Astrocyte (in vitro differentiated cells and primary cell): ENCODE results near the gene MOV10. TPM values are rescaled to one million over a fixed set of nuclear protein-coding genes. Genes with fewer than 3 reads are reported as not detected.

Experiments used
- DNase-seq: peaks from one replicate; pipeline ENCODE4 v3.0.0-alpha.2; 2010; ENCODE audit warnings: low read depth
- FAIRE-seq: peaks from 2 replicates; lab custom pipeline; 2011; peaks lifted over from hg19 to GRCh38; lab: Jason Lieb, UNC
- H2AFZ ChIP-seq: 2 replicates; pipeline ENCODE4 v1.6.0; 2012; ENCODE audit warnings: low read depth, low read length, inconsistent platforms
- H3K27ac ChIP-seq: 2 replicates; pipeline ENCODE4 v1.5.1; 2011; ENCODE audit warnings: low read depth, low read length, inconsistent platforms
- H3K27me3 ChIP-seq: 2 replicates; pipeline ENCODE4 v1.6.0; 2011; ENCODE audit warnings: low read length, inconsistent platforms; ENCODE audit not compliant: insufficient read depth
- H3K36me3 ChIP-seq: 2 replicates; pipeline ENCODE4 v1.5.1; 2011; ENCODE audit warnings: low read length, inconsistent platforms; ENCODE audit not compliant: insufficient read depth
- H3K4me1 ChIP-seq: 2 replicates; pipeline ENCODE4 v1.5.1; 2011; ENCODE audit warnings: low read length, inconsistent platforms; ENCODE audit not compliant: insufficient read depth
- H3K4me2 ChIP-seq: 2 replicates; pipeline ENCODE4 v1.6.0; 2012; ENCODE audit warnings: low read length, inconsistent platforms
- H3K4me3 ChIP-seq: 2 replicates; pipeline ENCODE4 v1.5.1; 2011; ENCODE audit warnings: low read depth, mild to moderate bottlenecking, low read length, inconsistent platforms; ENCODE audit not compliant: insufficient read depth
- H3K79me2 ChIP-seq: 2 replicates; pipeline ENCODE4 v1.6.0; 2012; ENCODE audit warnings: mild to moderate bottlenecking, low read length, inconsistent platforms; ENCODE audit not compliant: insufficient read depth
- H3K9ac ChIP-seq: 2 replicates; pipeline ENCODE4 v1.6.0; 2012; ENCODE audit warnings: mild to moderate bottlenecking, low read length, inconsistent platforms
- H3K9me3 ChIP-seq: 2 replicates; pipeline ENCODE4 v1.5.1; 2012; ENCODE audit warnings: low read depth, mild to moderate bottlenecking, low read length, inconsistent platforms; ENCODE audit not compliant: insufficient read depth
- H4K20me1 ChIP-seq: 2 replicates; pipeline ENCODE4 v1.6.0; 2012; ENCODE audit warnings: low read length, inconsistent platforms; ENCODE audit not compliant: insufficient read depth
- H3K27ac Mint-ChIP-seq: one replicate; pipeline ENCODE4 v1.8.0; 2021; ENCODE audit warnings: mild to moderate bottlenecking, mixed read lengths; ENCODE audit not compliant: unreplicated experiment
- H3K27me3 Mint-ChIP-seq: one replicate; pipeline ENCODE4 v1.8.0; 2021; ENCODE audit warnings: low read depth, mixed read lengths; ENCODE audit not compliant: unreplicated experiment
- H3K36me3 Mint-ChIP-seq: one replicate; pipeline ENCODE4 v1.8.0; 2021; ENCODE audit warnings: low read depth, mixed read lengths; ENCODE audit not compliant: unreplicated experiment
- H3K4me1 Mint-ChIP-seq: one replicate; pipeline ENCODE4 v1.8.0; 2021; ENCODE audit warnings: low read depth, mixed read lengths; ENCODE audit not compliant: unreplicated experiment
- H3K4me3 Mint-ChIP-seq: one replicate; pipeline ENCODE4 v1.8.0; 2021; ENCODE audit warnings: mild to moderate bottlenecking, moderate library complexity, mixed read lengths; ENCODE audit not compliant: unreplicated experiment
- H3K9me3 Mint-ChIP-seq: one replicate; pipeline ENCODE4 v1.8.0; 2021; ENCODE audit warnings: mild to moderate bottlenecking, mixed read lengths; ENCODE audit not compliant: unreplicated experiment
- EZH2 ChIP-seq: IDR thresholded peaks from 2 replicates; pipeline ENCODE4 v1.6.1; 2012; ENCODE audit warnings: mild to moderate bottlenecking, low read length, inconsistent platforms; ENCODE audit not compliant: insufficient read depth
- total RNA-seq: library from RNA; stranded (reverse); gene quantifications from 2 replicates; pipeline ENCODE4 v1.2.1, GENCODE V29; 2021
- TF ChIP-seq, protein P1 (sequence below): IDR thresholded peaks from 2 replicates; pipeline ENCODE4 v1.5.1; 2011; ENCODE audit warnings: low read depth, mild to moderate bottlenecking, inconsistent platforms, low read length, moderate library complexity; ENCODE audit not compliant: insufficient read depth

The MOV10 gene
- total RNA-seq, 1 donor from 2014 or later: 121 TPM

DNA sequence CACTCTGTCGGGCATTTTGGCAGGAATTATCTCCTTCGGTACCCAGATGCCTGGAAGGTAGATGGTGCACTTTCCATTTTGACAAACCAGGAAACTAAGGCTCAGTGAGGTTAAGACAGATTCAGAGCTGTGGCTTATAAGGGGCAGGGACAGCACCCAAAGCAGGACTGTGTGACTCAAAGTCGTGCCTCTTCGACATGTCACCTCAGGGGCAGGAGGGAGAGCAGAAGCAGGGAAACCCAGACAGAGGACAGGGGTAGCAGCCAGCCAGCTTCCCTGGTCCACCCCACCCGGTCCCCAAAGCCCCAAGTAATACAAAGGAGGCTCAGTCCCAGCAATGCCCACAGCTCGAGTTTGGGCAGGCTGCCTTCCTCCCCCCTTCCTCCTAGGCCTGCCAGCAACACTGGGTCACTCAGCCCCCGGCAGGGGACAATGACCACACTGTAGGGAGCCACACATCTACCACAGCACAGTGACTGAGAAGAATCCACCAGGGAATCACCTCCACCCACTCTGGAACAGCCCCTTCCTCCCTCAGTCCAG, 30.0 kb downstream of the MOV10 start:
- H3K4me1 ChIP-seq: peaks cover 66% of the 10 kb centered on the region
- H3K27me3 Mint-ChIP-seq: no peaks in the 10 kb centered on the region
- H3K9me3 Mint-ChIP-seq: peaks cover 2% of the 10 kb centered on the region

GRCh38 chr1:112704934-112705627, 30.6 kb downstream of the MOV10 start:
- H3K4me1 Mint-ChIP-seq: peaks cover 40% of the 10 kb centered on the region
- H3K36me3 ChIP-seq: peaks cover 8% of the 10 kb centered on the region
- peaks cover 59% of the 10 kb centered on the region for H3K4me1 ChIP-seq
- FAIRE-seq: no peak
- H3K36me3 Mint-ChIP-seq: peaks cover 18% of the 10 kb centered on the region
- peaks cover 40% of the 10 kb centered on the region for H4K20me1 ChIP-seq
- no peaks in the 10 kb centered on the region for H3K27me3 ChIP-seq
- peaks cover 50% of the 10 kb centered on the region for H3K79me2 ChIP-seq
- peak overlapping the region; percentile 91 for H3K4me2 ChIP-seq
- peak; percentile 93 for DNase-seq
- peak overlapping the region; percentile 96 for H3K27ac Mint-ChIP-seq
- no peak for TF ChIP-seq EZH2
- TF ChIP-seq, protein P1, sequence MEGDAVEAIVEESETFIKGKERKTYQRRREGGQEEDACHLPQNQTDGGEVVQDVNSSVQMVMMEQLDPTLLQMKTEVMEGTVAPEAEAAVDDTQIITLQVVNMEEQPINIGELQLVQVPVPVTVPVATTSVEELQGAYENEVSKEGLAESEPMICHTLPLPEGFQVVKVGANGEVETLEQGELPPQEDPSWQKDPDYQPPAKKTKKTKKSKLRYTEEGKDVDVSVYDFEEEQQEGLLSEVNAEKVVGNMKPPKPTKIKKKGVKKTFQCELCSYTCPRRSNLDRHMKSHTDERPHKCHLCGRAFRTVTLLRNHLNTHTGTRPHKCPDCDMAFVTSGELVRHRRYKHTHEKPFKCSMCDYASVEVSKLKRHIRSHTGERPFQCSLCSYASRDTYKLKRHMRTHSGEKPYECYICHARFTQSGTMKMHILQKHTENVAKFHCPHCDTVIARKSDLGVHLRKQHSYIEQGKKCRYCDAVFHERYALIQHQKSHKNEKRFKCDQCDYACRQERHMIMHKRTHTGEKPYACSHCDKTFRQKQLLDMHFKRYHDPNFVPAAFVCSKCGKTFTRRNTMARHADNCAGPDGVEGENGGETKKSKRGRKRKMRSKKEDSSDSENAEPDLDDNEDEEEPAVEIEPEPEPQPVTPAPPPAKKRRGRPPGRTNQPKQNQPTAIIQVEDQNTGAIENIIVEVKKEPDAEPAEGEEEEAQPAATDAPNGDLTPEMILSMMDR: no peak
- H3K9ac ChIP-seq: peak overlapping the region; percentile 89
- H2AFZ ChIP-seq: no peak overlapping the region
- no peaks in the 10 kb centered on the region for H3K9me3 ChIP-seq
- peak overlapping the region; percentile 92 for H3K4me3 Mint-ChIP-seq
- H3K27me3 Mint-ChIP-seq: no peaks in the 10 kb centered on the region
- H3K4me3 ChIP-seq: peak overlapping the region; percentile 85
- peaks cover 2% of the 10 kb centered on the region for H3K9me3 Mint-ChIP-seq
- peak overlapping the region; percentile 78 for H3K27ac ChIP-seq

More for the DNA sequence above, 30.0 kb downstream of the MOV10 start:
- Mint-ChIP-seq H3K27ac (peak overlapping the region; percentile 96), H3K36me3 (peaks cover 16% of the 10 kb centered on the region), H3K4me3 (peak overlapping the region; percentile 92), H3K4me1 (peaks cover 46% of the 10 kb centered on the region)
- H4K20me1 ChIP-seq: peaks cover 40% of the 10 kb centered on the region
- peak overlapping the region; percentile 78 for H3K27ac ChIP-seq
- FAIRE-seq (no peak), DNase-seq (no peak)
- no peaks in the 10 kb centered on the region for H3K9me3 ChIP-seq
- peak overlapping the region; percentile 91 for H3K4me2 ChIP-seq
- H3K36me3 ChIP-seq: peaks cover 14% of the 10 kb centered on the region
- no peaks in the 10 kb centered on the region for H3K27me3 ChIP-seq
- H3K4me3 ChIP-seq: peak overlapping the region; percentile 85
- TF ChIP-seq EZH2: no peak
- TF ChIP-seq, protein P1: no peak
- no peak overlapping the region for H2AFZ ChIP-seq
- H3K79me2 ChIP-seq: peaks cover 50% of the 10 kb centered on the region
- H3K9ac ChIP-seq: peak overlapping the region; percentile 89
